Measurements from ENCODE around the gene BASP1.

- TF ChIP-seq CTCF (IDR thresholded peaks at IDR 0.05; ENCODE audit: insufficient read depth, low read length): no peak
- TF ChIP-seq POLR2AphosphoS5 (IDR thresholded peaks at IDR 0.05; ENCODE audit: low read depth): no peak
- no peak for TF ChIP-seq GABPA (IDR thresholded peaks at IDR 0.05; ENCODE audit: low read depth)
- no peak for TF ChIP-seq SPI1 (IDR thresholded peaks at IDR 0.05; ENCODE audit: borderline replicate concordance, low read depth)
Observed at GRCh38 chr5:17305964-17306725, 88.7 kb downstream of the BASP1 start.
